Activated T-cell treated with anti-CD3 and anti-CD28 coated beads for 48 hours (primary cell): ENCODE results near the gene LDAF1.
"Not testable (repeated sequence)": the region's sequence is repeated elsewhere in the genome, so short reads cannot be mapped to it uniquely, and the experiment has no call there.

Experiments used
- DNase-seq: peaks from one replicate; pipeline ENCODE4 v3.0.0-alpha.2; 2020; ENCODE audit warnings: low read depth

The LDAF1 gene

DNA sequence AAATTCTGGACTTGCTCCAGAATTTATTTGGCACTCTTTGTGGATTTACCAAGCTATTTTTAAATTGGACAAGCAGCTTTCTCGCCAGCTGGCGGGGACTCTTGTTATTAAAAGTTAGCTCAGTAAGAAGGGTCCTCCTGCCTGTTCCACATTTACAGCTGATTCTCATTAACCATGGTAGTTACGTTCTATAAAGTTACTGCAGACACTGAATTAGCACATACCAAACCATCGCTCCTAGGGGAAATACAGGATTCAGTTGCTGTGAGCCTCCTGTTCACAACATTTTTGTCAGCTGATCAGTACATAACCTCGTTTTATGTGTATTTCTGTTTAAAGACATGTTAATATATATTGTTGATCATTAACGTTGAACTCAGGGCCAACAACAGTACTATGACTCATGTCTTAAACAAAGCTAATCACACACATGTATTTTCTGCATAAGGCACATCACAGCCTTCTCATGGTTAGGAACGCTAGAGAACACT, 4.2 kb downstream of the LDAF1 start:
- DNase-seq = no peak

DNA sequence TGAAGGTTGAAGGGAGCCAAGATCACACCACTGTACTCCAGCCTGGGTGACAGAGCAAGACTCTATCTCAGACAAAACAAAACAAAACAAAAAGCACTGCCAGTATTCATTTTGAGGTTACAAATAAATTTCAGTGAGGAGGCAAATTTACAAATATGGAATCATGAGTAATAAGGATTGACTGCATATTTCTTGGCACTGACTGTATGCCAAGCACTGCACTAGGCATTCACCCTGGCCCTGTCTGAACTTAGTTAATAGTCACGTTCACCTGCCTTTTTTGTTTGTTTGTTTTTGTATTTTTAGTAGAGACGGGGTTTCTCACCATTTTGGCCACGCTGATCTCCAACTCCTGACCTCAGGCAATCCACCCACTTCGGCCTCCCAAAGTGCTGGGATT, 5.1 kb downstream of the LDAF1 start:
- DNase-seq = no peak

DNA sequence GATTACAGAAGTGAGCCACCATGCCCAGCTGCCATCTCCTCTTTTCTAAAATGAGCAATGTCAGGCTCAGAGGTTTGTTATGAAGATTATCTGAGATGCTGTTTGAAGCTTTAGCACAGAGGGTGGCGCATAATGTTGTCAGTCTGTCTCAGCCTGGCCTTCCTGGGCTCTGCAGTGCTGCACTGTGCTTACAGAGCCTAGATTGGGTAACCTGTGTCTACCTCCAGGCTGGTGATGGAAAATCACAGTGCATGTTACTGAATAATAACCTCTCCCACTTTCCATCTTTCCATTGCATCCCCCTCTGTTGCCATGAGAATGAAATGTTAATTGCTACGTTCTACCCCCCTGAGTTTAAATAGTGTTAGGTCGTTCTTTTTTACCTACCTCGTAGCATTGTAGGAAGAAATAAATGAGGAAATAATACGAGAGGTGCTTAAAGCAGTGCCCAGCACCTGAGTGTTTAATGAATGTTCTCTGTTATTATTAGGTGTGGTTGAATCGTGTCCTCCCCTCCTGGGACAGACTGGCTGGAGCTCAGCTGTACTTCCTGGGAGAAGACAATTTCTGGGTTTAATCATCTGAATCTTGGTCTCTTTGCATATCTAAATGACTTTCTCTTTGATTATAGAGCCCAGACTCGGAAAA, 6.2 kb downstream of the LDAF1 start:
- DNase-seq = no peak

DNA sequence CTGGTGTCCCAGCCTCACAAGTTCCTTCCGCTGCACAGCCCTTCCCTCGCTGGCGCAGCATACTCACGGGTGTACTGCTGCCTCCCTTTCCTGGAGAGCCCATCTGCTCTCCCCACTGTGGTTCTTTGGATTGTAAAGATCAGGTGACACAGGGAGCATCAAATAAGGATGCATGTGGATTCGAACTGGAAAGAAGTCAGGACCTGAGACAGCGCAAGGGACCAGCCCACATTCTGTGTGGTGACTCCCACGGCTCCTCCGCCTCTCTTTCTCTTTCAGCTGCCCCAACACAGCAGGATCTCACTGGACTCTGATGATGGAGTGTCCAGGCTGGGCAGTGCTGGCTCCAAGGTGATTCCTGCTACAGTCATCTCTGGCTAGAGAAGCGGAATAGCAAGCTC, 8.1 kb downstream of the LDAF1 start:
- no peak for DNase-seq

DNA sequence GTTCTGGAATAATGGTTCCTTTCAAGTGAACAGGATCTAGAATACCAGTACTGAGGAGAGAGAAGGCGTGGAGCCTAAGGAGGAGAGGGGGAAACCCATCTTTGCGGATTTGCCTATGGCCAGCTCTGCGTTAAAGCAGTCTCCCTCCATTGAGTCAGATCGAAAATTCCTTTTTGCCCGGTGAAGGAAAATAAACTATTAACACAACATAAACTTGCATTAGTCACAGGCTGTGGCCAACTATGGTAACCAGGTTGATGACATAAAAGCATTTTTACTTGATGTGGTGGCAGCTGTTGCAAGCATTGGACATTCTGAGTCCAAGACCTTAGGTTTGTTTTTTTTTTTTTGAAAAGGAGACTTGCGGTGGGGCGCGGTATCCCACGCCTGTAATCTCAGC, 8.9 kb downstream of the LDAF1 start:
- DNase-seq = no peak

DNA sequence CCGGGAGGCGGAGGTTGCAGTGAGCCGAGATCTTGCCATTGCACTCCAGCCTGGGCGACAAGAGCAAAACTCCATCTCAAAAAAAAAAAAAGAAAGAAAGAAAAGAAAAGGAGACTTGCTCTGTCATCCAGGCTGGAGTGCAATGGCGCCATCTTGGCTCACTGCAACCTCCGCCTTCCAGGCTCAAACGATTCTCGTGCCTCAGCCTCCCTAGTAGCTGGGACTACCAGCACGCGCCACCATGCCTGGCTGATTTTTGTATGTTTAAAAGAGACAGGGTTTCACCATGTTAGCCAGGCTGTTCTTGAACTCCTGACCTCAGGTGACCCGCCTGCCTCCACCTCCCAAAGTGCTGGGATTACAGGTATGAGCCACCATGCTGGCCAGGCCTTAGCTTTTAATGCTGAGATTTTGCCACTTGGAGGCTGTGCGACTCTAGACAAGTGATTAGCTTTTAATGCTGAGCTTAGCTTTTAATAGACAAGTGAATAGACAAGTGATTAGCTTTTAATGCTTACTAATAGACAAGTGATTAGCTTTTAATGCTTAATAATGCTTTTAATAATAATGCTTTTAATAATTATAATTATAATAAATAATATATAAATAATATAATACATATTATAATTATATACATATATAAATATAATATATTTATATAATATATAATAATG, 9.6 kb downstream of the LDAF1 start:
- no peak for DNase-seq

DNA sequence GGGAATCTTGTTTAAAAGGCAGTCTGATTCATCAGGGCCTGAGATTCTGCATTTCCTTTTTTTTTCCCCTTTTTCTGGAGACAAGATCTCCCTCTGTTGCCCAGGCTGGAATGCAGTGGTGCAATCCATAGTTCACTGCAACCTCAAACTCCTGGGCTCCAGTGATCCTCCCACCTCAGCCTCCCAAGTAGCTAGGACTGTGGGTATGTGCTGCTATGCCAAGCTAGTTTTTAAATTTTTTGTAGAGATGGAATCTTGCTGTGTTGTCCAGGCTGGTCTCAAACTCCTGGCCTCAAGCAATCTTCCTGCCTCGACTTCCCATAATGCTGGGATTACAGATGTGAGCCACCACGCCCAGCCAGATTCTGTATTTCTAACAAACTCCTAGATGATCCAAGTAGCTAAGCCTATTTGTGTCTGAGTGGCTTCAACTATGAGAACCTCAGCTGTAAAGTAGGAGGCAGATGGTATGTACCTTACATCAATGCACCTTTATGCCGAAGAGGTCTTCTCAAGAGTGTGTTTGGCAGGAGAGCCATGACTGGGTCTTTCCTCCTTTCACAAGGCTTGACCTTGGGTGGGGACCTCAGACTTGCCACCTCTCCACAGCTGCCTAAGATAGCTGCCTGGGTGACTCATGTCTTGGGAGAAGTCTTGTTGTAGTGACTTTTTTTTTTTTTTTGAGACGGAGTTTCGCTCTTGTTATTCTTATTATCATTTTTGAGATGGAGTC, 10.9 kb downstream of the LDAF1 start:
- DNase-seq = no peak

DNA sequence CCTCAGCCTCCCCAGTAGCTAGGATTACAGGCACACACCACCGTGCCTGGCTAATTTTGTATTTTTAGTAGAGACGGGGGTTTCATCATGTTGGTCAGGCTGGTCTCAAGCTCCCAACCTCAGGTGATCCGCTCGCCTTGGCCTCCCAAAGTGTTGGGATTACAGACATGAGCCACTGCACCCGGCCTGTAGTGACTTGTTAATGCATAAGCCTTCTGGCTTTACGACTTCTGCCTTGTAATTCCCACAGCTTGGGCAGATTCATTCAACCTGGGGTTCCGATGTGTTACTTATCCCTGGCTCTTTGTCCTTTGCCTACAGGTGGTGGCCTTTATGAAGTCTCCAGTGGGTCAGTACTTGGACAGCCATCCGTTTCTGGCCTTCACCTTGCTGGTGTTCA, 11.6 kb downstream of the LDAF1 start:
- not testable (repeated sequence) for DNase-seq

DNA sequence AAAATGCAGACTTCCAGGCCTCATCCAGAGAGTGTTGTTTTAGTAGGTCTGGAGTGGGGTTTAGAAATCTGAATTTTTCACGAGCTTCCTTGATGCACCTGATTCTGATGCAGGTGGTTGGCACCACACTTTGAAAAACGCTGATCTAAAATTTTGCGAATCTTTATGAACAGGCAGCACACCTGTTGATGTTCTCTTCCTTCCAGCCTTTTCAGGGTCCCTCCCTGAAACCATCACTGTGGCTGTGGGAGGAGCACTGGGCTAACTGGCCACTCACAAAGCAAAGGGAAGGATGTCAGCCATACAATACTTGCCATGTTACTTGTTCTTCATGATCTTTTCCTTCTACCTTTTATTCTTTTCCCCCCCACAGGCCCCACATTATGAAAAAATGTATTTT, 14.2 kb downstream of the LDAF1 start:
- no peak for DNase-seq

DNA sequence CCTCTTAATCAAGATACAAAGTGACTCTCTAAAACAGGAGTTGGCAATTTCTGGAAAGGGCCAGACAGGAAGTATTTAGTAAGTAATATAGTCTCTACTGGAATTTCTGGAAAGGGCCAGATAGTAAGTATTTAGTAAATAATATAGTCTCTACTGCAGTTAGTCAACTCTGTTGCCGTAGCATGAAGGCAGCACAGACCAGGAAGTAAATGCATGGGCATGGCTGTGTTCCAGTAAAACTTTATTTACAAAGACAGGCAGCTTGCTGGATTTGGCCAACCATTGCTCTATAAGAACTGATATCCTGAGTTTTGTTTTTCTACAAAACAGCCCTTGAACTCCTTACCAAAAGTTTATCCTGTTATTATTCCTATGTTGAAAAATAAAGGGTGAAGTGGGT, 16.9 kb downstream of the LDAF1 start:
- DNase-seq = no peak

DNA sequence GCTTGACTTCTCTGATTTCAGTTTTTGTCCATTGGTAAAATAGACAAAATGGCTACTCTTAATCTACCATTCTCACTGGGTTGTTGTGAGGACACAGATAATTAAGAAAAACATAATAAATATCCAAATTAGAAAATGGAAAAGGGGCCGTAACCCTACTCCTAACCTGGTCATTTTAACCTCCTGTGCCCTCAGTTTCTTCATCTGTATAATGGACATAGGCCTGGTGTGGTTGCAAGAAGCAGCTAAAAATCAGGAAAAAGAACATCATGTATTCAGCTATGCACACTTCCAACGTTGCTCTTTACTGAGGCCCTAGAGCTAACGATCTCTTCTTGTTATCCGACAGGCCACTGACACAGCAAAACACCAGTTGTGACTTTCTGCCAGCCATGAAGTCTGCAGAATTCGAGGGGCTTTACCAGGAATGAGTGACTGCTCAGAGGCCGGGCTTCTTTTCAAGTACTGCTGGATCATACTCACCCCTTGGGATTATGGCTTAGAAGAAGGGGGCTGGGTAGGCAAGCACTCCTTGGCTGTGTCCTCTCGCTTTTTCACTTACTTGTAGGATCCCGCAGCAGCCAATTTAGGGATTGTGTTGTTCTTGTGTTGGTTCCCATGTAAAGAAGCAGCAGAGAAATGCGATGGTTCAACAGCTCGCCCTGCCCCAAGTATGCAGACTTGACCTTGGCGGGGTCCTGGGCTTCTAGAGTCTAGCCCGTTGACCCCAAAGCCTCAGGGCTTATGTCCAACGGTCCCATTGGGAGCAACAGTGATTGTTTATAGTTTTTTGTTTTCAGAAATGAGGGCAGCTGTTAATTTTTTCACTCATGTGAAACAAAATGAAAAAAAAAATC, 20.9 kb downstream of the LDAF1 start:
- no peak for DNase-seq

DNA sequence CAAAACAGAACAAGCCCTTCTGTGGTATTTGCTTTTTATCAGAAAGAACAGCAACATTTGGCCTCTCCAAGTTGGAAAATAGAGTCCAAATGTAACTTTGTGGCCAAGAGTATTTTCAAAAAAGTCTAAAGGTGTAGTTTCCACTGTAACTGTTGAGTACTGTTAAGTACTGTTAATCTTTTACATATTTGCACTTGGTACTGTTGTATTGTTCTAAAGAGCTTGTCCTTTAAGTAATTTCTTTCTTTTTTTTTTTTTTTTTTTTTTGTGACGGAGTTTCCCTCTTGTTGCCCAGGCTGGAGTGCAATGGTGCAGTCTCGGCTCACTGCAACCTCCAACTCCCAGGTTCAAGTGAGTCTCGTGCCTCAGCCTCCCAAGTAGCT, 21.5 kb downstream of the LDAF1 start:
- DNase-seq = no peak

DNA sequence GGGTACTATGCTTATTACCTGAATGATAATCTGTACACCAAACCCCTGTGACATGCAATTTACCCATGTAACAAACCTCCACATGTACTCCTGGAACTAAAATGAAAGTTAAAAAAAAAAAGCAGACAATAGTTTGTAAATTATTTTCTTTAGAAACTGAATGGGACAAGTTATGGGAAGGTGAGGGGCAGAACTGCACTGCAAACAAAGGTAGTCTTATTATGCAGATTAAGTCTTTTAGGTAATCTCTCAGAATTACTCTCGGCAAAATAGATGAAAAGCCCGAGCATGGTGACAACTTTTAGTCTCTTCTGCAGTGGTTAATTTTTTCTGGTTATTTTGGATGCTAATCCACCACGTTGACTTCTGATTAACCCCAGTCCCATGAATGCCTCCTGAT, 25.5 kb downstream of the LDAF1 start:
- DNase-seq = no peak

DNA sequence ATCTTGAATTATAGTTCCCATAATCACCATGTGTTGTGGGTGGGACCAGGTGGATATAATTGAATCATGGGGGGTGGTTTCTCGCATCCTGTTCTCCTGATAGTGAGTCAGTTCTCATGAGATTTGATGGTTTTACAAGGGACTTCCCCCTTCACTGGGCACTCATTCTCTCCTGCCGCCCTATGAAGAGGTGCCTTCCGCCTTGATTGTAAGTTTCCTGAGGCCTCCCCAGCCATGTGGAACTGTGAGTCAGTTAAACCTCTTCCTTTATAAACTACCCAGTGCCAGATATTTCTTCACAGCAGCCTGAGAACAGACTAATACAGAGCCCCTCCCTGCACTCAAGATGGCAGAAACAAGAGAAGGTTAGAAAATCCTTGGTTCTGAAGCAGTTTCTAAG, 26.4 kb downstream of the LDAF1 start:
- peak; percentile 20 for DNase-seq

DNA sequence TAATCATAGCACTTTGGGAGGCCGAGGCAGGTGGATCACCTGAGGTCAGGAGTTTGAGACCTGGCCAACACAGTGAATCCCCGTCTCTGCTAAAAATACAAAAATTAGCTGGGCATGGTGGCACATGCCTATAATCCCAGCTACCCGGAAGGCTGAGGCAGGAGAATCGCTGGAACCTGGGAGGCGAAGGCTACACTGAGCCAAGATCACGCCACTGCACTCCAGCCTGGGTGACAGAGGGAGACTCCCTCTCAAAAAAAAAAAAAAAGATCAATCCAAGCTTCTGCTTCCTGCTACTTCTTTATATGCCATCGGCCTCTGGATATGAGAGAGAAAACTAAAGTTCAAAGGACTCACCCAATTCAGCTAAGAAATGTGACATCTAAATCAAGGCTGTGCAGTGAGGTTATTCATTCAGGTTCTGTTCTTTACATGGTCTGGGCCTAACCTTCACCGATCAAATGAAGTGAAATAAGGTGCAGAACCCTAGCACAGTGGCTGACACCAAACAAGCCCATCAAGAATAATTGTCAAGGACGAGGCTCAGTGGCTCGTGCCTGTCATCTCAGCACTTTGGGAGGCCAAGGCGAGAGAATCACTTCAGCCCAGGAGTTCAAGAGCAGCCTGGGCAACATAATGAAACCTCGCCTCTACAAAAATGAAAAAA, 27.3 kb downstream of the LDAF1 start:
- DNase-seq = no peak

DNA sequence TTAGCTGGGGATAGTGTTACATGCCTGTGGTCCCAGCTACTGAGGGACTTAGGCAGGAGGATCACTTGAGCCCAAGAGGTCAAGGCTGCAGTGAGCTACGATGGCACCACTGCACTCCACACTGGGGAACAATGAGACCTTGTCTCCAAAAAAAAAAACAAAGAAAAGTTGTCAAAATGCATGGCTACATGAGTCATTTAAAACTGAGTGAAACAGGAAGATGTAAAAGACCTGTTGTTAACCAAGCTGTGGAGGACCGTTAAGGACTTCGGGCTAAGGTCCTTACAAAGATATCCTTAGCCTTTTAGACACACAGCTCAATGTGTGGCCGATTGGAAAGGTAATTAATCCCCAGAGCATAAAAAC, 27.8 kb downstream of the LDAF1 start:
- DNase-seq = no peak

DNA sequence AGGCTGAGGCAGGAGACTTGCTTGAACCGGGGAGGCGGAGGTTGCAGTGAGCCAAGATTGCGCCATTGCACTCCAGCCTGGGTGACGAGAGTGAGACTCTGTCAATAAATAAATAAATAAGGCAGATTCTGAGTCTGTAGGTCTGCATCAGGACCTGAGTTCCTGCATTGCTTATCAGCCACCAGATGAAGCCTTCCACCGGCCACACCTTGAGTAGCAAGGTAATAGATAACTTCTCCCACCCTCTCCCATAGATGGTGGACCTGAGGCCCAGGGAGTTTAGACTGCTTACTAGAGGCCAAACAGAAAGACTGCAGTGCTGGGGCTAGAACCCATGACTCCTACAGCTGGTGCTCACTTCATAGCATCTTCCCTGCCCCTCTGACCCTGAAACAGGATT, 30.8 kb downstream of the LDAF1 start:
- DNase-seq = no peak

DNA sequence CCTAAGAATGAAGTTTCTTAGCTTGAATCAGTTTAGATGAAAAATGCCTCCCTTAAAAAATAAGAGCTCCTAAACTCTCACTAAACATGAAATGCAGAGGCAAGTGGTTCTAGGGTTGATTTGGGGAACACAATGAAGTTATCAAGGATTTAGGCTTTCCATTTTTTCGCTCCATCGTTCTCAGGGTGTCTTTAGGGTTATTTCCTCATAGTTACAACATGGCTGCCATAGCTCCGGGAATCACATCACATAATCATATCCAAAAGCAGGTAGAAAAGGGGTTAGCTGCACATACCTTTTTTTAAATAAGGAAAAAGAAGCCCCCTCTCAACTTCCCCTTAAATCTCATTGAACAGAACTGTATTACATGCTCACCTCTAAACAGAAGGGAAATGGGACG, 31.5 kb downstream of the LDAF1 start:
- no peak for DNase-seq

DNA sequence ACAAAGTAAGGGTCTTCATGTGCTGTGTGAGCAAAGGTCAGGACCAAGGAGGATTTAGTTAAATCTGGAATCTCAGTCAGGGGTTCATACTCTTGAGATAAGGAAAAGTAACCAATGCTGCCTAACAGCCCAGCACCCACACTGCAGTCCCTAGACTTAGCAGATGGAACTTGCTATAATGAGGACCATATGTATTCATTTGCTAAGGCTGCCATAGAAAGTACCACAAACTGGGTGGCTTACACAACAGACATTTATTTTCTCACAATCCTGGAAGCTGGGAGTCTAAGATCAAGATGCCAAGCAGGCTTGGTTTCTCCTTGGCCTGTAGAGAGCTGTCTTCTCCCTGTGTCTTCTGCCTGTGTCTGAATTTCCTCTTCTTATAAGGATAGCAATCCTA, 32.1 kb downstream of the LDAF1 start:
- DNase-seq = no peak

DNA sequence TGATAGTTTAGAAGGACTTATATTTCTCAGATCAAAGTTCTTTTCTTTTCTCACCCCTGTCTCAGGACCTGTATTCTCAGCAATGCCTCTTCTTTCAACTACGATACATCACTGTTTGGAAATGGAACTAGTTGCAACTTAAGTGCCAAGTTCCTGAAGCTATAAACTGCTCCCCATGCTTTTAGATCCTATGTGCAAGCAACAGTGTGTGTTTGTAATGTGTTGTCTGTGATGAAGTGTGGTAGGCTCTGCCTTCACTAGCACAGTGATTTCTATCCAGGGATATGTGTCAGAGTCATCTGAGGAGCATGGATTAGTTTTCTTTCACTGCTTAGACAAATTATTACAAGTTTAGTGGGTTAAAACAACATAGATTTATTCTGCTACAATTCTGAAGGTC, 34.5 kb downstream of the LDAF1 start:
- no peak for DNase-seq

DNA sequence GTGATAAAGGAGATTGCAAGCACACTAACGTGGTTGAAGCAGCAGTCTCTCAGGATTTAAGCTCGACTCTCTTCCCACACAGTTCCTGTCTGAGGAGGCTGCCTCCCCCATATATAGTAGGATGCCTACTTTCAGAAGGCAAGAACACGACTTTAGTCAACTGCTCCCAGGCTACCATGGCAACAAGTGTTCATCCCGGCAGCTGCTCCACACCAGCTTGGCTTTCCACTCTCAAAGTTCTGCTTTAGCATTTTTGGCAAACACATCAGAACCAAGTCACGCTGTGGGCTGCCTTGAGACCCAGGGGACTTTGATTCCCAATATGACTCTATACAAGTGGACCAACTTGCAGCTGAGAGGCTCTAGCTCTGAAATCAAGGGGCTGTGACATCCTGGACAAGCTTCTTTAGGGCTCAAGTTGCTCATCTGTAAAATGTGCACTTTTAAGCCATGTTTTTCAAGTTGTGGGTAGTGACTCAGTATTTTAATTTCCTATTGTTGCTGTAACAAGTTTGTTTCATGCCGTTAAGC, 36.4 kb downstream of the LDAF1 start:
- no peak for DNase-seq

DNA sequence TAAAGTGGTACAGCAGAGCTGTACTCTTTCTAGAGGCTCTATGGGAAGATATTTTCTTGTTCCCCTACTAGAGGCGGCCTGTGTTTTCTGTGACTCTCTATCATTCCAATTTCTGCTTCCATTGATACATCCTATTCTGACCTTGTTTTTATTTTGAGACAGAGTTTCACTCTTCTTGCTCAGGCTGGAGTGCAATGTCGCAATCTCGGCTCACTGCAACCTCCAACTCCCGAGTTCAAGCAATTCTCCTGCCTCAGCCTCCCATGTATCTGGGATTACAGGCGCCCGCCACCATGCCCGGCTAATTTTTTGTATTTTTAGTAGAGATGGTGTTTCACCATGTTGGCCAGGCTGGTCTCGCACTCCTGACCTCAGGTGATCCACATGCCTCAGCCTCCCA, 36.9 kb downstream of the LDAF1 start:
- DNase-seq = not testable (repeated sequence)
